Measurements from ENCODE around the gene ARHGAP24.

Gene ARHGAP24

DNA sequence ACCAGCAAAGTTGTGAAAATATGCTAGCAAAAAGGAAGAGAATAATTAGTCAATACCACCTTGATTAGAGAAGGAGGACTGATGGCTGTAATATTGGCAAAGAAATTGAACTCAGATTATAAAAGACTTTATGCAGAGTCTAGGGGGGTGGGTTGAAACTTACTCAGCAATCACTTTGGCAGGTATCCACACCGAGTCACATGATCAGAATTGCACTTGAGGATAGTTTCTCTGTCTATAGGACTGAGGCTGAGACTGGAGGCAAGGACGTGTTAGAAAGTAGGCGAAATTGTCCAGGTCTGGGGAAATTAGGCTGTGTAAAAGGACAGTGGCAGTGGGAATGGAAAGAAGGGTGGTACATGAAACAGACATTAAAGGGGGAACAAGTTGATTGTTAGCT lies 284.4 kb downstream of the ARHGAP24 start:
- in situ Hi-C loops (cut with MboI; ENCODE audit: low sequenced_read_pairs, unreplicated experiment): loop anchor here (10.0 kb wide), 1 partner anchor 605 kb away; no protein-coding TSS in a partner anchor
- TF ChIP-seq, protein P1, sequence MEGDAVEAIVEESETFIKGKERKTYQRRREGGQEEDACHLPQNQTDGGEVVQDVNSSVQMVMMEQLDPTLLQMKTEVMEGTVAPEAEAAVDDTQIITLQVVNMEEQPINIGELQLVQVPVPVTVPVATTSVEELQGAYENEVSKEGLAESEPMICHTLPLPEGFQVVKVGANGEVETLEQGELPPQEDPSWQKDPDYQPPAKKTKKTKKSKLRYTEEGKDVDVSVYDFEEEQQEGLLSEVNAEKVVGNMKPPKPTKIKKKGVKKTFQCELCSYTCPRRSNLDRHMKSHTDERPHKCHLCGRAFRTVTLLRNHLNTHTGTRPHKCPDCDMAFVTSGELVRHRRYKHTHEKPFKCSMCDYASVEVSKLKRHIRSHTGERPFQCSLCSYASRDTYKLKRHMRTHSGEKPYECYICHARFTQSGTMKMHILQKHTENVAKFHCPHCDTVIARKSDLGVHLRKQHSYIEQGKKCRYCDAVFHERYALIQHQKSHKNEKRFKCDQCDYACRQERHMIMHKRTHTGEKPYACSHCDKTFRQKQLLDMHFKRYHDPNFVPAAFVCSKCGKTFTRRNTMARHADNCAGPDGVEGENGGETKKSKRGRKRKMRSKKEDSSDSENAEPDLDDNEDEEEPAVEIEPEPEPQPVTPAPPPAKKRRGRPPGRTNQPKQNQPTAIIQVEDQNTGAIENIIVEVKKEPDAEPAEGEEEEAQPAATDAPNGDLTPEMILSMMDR (IDR thresholded peaks at IDR 0.05; ENCODE audit: borderline replicate concordance, control extremely low read depth, extremely low read depth, insufficient read depth, missing control alignments): no peak

DNA sequence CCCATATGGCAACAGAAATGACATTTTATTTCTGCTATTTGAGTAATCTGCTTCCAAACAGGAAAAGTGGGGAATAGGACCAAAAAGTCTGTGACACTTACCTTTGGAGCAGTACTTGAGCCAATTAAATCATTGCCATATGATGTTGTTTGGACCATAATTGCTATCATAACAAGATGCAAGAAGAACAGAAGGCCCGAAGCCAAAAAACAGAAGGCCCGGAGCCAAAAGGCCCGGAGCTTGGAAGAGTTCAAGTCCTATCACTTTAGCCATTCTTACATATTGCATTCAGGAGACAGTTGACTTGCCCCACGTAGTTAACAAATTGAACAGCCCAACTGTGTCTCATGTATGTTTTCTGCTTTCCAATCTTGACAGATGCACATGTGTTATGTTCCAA lies 285.6 kb downstream of the ARHGAP24 start:
- TF ChIP-seq, protein P1 (IDR thresholded peaks at IDR 0.05; ENCODE audit: borderline replicate concordance, control extremely low read depth, extremely low read depth, insufficient read depth, missing control alignments): no peak
- no peak for DNase-seq (ENCODE audit: low spot score)
- in situ Hi-C loops (cut with MboI; ENCODE audit: low sequenced_read_pairs, unreplicated experiment): no loop called here

More for the DNA sequence above, 284.4 kb downstream of the ARHGAP24 start:
- DNase-seq (ENCODE audit: low spot score): no peak

GRCh38 chr4:85761803-85762528 lies 287.0 kb downstream of the ARHGAP24 start:
- TF ChIP-seq, protein P1 (IDR thresholded peaks at IDR 0.05; ENCODE audit: borderline replicate concordance, control extremely low read depth, extremely low read depth, insufficient read depth, missing control alignments): no peak
- DNase-seq (ENCODE audit: low spot score): no peak
- in situ Hi-C loops (cut with MboI; ENCODE audit: low sequenced_read_pairs, unreplicated experiment): no loop called here

DNA sequence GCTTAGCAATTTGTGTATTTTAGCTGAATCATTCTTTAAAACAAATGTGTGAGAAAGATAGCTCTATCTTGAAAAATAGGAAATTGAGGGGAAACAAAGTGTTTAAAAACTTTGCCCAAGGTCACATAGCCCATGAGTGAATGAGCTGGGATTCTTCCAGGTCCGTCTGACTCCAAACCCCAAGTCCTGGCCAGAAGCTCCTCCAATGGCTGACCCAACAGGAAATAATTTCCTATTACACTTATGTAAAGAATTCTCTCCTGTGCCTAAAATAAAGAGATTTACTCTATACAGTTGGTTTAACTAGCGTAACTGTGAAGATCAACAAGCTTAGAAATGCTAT lies 287.6 kb downstream of the ARHGAP24 start:
- TF ChIP-seq, protein P1 (IDR thresholded peaks at IDR 0.05; ENCODE audit: borderline replicate concordance, control extremely low read depth, extremely low read depth, insufficient read depth, missing control alignments): no peak
- in situ Hi-C loops (cut with MboI; ENCODE audit: low sequenced_read_pairs, unreplicated experiment): no loop called here
- no peak for DNase-seq (ENCODE audit: low spot score)

- DNase-seq (ENCODE audit: low spot score): no peak
- in situ Hi-C loops (cut with MboI; ENCODE audit: low sequenced_read_pairs, unreplicated experiment): no loop called here
- TF ChIP-seq, protein P1 (IDR thresholded peaks at IDR 0.05; ENCODE audit: borderline replicate concordance, control extremely low read depth, extremely low read depth, insufficient read depth, missing control alignments): no peak
Measured at GRCh38 chr4:85763202-85763601, 288.3 kb downstream of the ARHGAP24 start.

- in situ Hi-C loops (cut with MboI; ENCODE audit: low sequenced_read_pairs, unreplicated experiment): no loop called here
- DNase-seq (ENCODE audit: low spot score): no peak
- TF ChIP-seq, protein P1 (IDR thresholded peaks at IDR 0.05; ENCODE audit: borderline replicate concordance, control extremely low read depth, extremely low read depth, insufficient read depth, missing control alignments): no peak
Measured at GRCh38 chr4:85767649-85768048, 292.7 kb downstream of the ARHGAP24 start.

Measured in GM13976 (cell line).